GM23338 (cell line): Measurements from ENCODE around the gene ZNF385C. TPM values are rescaled to one million over a fixed set of nuclear protein-coding genes. Genes with fewer than 3 reads are reported as not detected.

Experiments used
- ATAC-seq: fragments of 200-7000 bp; cut with Tn5 transposase; 3 replicates; pipeline ENCODE4 v1.9.1; 2020
- DNase-seq: peaks from one replicate; pipeline ENCODE4 v3.0.0-alpha.2; 2015; ENCODE audit warnings: low spot score
- H2AFZ ChIP-seq: fragments of 200-600 bp; sonication (generic); 2 replicates; pipeline ENCODE4 v1.8.0; 2016; ENCODE audit warnings: antibody characterized with exemption, mild to moderate bottlenecking, moderate library complexity
- H3F3A ChIP-seq: fragments of 200-600 bp; sonication (generic); replicated peaks from 2 replicates; pipeline ENCODE4 v1.8.0; 2017; ENCODE audit warnings: antibody characterized with exemption, mixed run types, low read depth
- H3K27ac ChIP-seq: fragments of 200-600 bp; sonication (generic); 2 replicates; pipeline ENCODE4 v1.6.1; 2016; ENCODE audit warnings: low read depth
- H3K27me3 ChIP-seq: fragments of 200-600 bp; sonication (generic); 2 replicates; pipeline ENCODE4 v1.8.0; 2016; ENCODE audit warnings: mild to moderate bottlenecking, mixed run types, moderate library complexity; ENCODE audit not compliant: insufficient read depth
- H3K36me3 ChIP-seq: fragments of 200-600 bp; sonication (generic); 2 replicates; pipeline ENCODE4 v1.8.0; 2016; ENCODE audit warnings: mild to moderate bottlenecking; ENCODE audit not compliant: insufficient read depth
- H3K4me1 ChIP-seq: fragments of 200-600 bp; sonication (generic); 2 replicates; pipeline ENCODE4 v1.8.0; 2016; ENCODE audit warnings: mild to moderate bottlenecking, moderate library complexity; ENCODE audit not compliant: insufficient read depth
- H3K4me2 ChIP-seq: fragments of 200-600 bp; sonication (generic); 2 replicates; pipeline ENCODE4 v1.7.1; 2017; ENCODE audit warnings: mixed run types
- H3K4me3 ChIP-seq: fragments of 200-600 bp; sonication (generic); 2 replicates; pipeline ENCODE4 v1.6.1; 2016; ENCODE audit warnings: mixed run types
- H3K79me2 ChIP-seq: fragments of 200-600 bp; sonication (generic); replicated peaks from 2 replicates; pipeline ENCODE4 v1.8.0; 2017; ENCODE audit warnings: mild to moderate bottlenecking; ENCODE audit not compliant: insufficient read depth
- H3K9me2 ChIP-seq: fragments of 200-600 bp; sonication (generic); 2 replicates; pipeline ENCODE4 v1.8.0; 2017; ENCODE audit not compliant: insufficient read depth
- H4K20me1 ChIP-seq: fragments of 200-600 bp; sonication (generic); replicated peaks from 2 replicates; pipeline ENCODE4 v1.8.0; 2017; ENCODE audit warnings: mild to moderate bottlenecking; ENCODE audit not compliant: insufficient read depth
- H3K27ac Mint-ChIP-seq: 2 replicates; pipeline ENCODE4 v1.8.0; 2020; ENCODE audit warnings: inconsistent platforms, mild to moderate bottlenecking, moderate library complexity, mixed read lengths
- H3K27me3 Mint-ChIP-seq: 3 replicates; pipeline ENCODE4 v1.8.0; 2022; ENCODE audit warnings: low read depth, mild to moderate bottlenecking, moderate library complexity, mixed read lengths, inconsistent platforms; ENCODE audit not compliant: insufficient read depth, poor library complexity
- H3K36me3 Mint-ChIP-seq: 3 replicates; pipeline ENCODE4 v1.8.0; 2021; ENCODE audit warnings: low read depth, mild to moderate bottlenecking, inconsistent platforms, moderate library complexity, mixed read lengths
- H3K4me1 Mint-ChIP-seq: 3 replicates; pipeline ENCODE4 v1.8.0; 2020; ENCODE audit warnings: mild to moderate bottlenecking, inconsistent platforms, mixed read lengths
- H3K4me3 Mint-ChIP-seq: 3 replicates; pipeline ENCODE4 v1.8.0; 2021; ENCODE audit warnings: moderate library complexity, mild to moderate bottlenecking, inconsistent platforms, mixed read lengths
- H3K9me3 Mint-ChIP-seq: 3 replicates; pipeline ENCODE4 v1.8.0; 2020; ENCODE audit warnings: moderate library complexity, mild to moderate bottlenecking, inconsistent platforms, mixed read lengths
- CTCF ChIP-seq, 2 experiments: fragments of 200-600 bp in 1 of 2; sonication (generic) in 1 of 2; conservative IDR thresholded peaks; 2 replicates each; pipeline versions ENCODE4 v1.5.1 to v1.6.1; 2016 to 2017; ENCODE audit warnings: antibody characterized with exemption in 2 of 2, low read depth in 2 of 2, mild to moderate bottlenecking in 2 of 2, moderate library complexity in 1 of 2
- EZH2 ChIP-seq: fragments of 200-600 bp; sonication (generic); IDR thresholded peaks from one replicate; pipeline ENCODE4 v1.8.0; 2017; ENCODE audit warnings: antibody characterized with exemption, mild to moderate bottlenecking, low read depth; ENCODE audit not compliant: unreplicated experiment
- EZH2phosphoT487 ChIP-seq: fragments of 200-600 bp; sonication (generic); IDR thresholded peaks from one replicate; pipeline ENCODE4 v1.8.1; 2018; ENCODE audit warnings: antibody characterized with exemption; ENCODE audit not compliant: unreplicated experiment
- NANOG ChIP-seq: IDR thresholded peaks from 2 replicates; pipeline ENCODE4 v1.6.1; 2016; ENCODE audit warnings: antibody characterized with exemption, borderline replicate concordance
- polyA plus RNA-seq: library from polyadenylated mRNA; unstranded; fragments of >200 nt; fragmentation: Nextera tagmentation; extraction: Ambion mirVana; gene quantifications from 2 replicates; pipeline ENCODE4 v1.2.1, GENCODE V29; 2016
- total RNA-seq: library from RNA; depleted of rRNA; stranded (reverse); fragments of >200 nt; shearing (Covaris generic); gene quantifications from 2 replicates; pipeline ENCODE4 v1.2.3, GENCODE V29; 2014
- TF ChIP-seq, protein P1 (sequence below): fragments of 250-450 bp; sonication (Bioruptor Pico); IDR thresholded peaks from 2 replicates; pipeline ENCODE4 v1.5.0; 2020; ENCODE audit warnings: mild to moderate bottlenecking, moderate library complexity

ZNF385C gene
- total and polyA plus RNA-seq, 2 experiments from 2014 or later: 1.9 to 3.1 TPM

DNA sequence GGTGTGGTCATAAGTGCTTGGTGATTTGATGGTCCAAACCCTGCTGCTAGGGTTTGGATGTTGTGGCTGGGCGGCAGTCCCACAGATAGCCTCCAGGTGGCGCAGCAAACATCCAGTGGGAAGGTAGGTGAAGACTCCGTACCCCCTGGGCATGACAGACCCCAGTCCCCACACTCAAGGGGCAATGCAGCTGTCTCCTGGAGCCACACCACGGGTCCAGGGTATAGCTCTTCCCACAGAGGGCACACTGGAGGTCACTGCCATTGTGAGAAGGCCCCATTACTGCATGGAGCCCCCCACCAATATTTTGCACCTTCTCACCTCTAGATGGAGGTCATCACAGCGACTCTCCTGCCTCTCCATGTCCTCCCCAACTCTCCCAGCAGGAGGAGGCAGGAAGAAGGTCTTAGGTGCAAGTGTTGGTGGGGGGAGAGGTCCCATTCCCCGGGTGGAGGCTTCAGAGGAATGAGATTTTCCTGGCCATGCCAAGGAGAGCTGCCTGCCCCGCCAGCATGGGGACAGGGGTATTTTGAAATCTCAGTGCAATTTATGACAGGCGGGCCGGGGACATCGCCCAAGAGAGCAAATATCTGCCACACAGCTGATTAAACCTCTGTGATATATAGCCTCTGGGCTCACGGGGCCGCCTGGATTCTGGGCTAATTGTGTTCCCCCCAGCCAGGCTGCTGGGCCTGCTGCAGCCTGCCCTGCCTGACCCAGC lies 30.7 kb downstream of the ZNF385C start:
- Mint-ChIP-seq H3K4me1 (peaks cover 36% of the 10 kb centered on the region), H3K27me3 (peaks cover 19% of the 10 kb centered on the region), H3K27ac (no peak overlapping the region), H3K4me3 (no peak overlapping the region), H3K9me3 (no peaks in the 10 kb centered on the region), H3K36me3 (no peaks in the 10 kb centered on the region)
- Histone ChIP-seq H3K4me1 (peaks cover 9% of the 10 kb centered on the region; the same call in 1 of the 2 replicates), H4K20me1 (no peaks in the 10 kb centered on the region), H3K4me3 (no peak overlapping the region), H2AFZ (no peak overlapping the region), H3K27me3 (no peaks in the 10 kb centered on the region), H3K36me3 (no peaks in the 10 kb centered on the region), H3K4me2 (no peak overlapping the region), H3K27ac (no peak overlapping the region), H3K9me2 (no peaks in the 10 kb centered on the region), H3F3A (0 out of 2 replicates have a peak, but pooled peaks cover 3% of the 10 kb centered on the region), H3K79me2 (no peaks in the 10 kb centered on the region)
- peak; percentile 87 for DNase-seq
- TF ChIP-seq EZH2 (no peak), NANOG (no peak), EZH2phosphoT487 (no peak), CTCF (conservative IDR thresholded peaks at IDR 0.05; ENCODE audit: low read depth in 2 of 2) (peak; percentile 84 to 99)
- TF ChIP-seq, protein P1, sequence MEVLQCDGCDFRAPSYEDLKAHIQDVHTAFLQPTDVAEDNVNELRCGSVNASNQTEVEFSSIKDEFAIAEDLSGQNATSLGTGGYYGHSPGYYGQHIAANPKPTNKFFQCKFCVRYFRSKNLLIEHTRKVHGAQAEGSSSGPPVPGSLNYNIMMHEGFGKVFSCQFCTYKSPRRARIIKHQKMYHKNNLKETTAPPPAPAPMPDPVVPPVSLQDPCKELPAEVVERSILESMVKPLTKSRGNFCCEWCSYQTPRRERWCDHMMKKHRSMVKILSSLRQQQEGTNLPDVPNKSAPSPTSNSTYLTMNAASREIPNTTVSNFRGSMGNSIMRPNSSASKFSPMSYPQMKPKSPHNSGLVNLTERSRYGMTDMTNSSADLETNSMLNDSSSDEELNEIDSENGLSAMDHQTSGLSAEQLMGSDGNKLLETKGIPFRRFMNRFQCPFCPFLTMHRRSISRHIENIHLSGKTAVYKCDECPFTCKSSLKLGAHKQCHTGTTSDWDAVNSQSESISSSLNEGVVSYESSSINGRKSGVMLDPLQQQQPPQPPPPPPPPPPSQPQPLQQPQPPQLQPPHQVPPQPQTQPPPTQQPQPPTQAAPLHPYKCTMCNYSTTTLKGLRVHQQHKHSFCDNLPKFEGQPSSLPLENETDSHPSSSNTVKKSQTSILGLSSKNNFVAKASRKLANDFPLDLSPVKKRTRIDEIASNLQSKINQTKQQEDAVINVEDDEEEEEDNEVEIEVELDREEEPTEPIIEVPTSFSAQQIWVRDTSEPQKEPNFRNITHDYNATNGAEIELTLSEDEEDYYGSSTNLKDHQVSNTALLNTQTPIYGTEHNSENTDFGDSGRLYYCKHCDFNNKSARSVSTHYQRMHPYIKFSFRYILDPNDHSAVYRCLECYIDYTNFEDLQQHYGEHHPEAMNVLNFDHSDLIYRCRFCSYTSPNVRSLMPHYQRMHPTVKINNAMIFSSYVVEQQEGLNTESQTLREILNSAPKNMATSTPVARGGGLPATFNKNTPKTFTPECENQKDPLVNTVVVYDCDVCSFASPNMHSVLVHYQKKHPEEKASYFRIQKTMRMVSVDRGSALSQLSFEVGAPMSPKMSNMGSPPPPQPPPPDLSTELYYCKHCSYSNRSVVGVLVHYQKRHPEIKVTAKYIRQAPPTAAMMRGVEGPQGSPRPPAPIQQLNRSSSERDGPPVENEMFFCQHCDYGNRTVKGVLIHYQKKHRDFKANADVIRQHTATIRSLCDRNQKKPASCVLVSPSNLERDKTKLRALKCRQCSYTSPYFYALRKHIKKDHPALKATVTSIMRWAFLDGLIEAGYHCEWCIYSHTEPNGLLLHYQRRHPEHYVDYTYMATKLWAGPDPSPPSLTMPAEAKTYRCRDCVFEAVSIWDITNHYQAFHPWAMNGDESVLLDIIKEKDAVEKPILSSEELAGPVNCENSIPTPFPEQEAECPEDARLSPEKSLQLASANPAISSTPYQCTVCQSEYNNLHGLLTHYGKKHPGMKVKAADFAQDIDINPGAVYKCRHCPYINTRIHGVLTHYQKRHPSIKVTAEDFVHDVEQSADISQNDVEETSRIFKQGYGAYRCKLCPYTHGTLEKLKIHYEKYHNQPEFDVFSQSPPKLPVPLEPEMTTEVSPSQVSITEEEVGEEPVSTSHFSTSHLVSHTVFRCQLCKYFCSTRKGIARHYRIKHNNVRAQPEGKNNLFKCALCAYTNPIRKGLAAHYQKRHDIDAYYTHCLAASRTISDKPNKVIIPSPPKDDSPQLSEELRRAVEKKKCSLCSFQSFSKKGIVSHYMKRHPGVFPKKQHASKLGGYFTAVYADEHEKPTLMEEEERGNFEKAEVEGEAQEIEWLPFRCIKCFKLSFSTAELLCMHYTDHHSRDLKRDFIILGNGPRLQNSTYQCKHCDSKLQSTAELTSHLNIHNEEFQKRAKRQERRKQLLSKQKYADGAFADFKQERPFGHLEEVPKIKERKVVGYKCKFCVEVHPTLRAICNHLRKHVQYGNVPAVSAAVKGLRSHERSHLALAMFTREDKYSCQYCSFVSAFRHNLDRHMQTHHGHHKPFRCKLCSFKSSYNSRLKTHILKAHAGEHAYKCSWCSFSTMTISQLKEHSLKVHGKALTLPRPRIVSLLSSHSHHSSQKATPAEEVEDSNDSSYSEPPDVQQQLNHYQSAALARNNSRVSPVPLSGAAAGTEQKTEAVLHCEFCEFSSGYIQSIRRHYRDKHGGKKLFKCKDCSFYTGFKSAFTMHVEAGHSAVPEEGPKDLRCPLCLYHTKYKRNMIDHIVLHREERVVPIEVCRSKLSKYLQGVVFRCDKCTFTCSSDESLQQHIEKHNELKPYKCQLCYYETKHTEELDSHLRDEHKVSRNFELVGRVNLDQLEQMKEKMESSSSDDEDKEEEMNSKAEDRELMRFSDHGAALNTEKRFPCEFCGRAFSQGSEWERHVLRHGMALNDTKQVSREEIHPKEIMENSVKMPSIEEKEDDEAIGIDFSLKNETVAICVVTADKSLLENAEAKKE (CRISPR knock-in tag): peak; percentile 58; the same call in 1 of the 2 replicates
- peak; percentile 73 for ATAC-seq
